K562 (cell line): ENCODE results near the gene SSU72. TPM values are rescaled to one million over a fixed set of nuclear protein-coding genes. Genes with fewer than 3 reads are reported as not detected.

ENCODE experiments used
- ATAC-seq: fragments of 200-7000 bp; cut with Tn5 transposase; 3 replicates; pipeline ENCODE4 v1.9.1; 2020; ENCODE audit warnings: moderate library complexity
- BruUV-seq: library from RNA; stranded (reverse); fragments of 400-500 nt; replicated peaks from 2 replicates; lab custom pipeline; 2021; lab: Mats Ljungman, UMichigan
- CTCF ChIA-PET: fragments of 300-600 bp; formaldehyde crosslinking; extraction: SDS; loops from one replicate; lab custom pipeline; 2021; ENCODE audit warnings: low intra/inter-chr PET ratio; lab: Yijun Ruan, JAX
- POLR2A ChIA-PET: fragments of 300-600, 350-650 bp; sonication (Branson Sonifier 250); formaldehyde crosslinking; extraction: SDS; loops from one replicate; lab custom pipeline; 2021; ENCODE audit warnings: antibody characterized with exemption, inconsistent platforms; lab: Yijun Ruan, JAX
- DNase-seq, 4 experiments: peaks; one replicate each; pipeline versions ENCODE4 v3.0.0 to v3.0.0-alpha.2; 2011 to 2018; ENCODE audit warnings: low spot score in 3 of 4, mixed read lengths in 3 of 4; ENCODE audit errors: extremely low read depth in 1 of 4
- FAIRE-seq: peaks from 2 replicates; lab custom pipeline; 2011; peaks lifted over from hg19 to GRCh38; lab: Jason Lieb, UNC
- H2AFZ ChIP-seq: 2 replicates; pipeline ENCODE4 v1.6.0; 2011; ENCODE audit warnings: low read depth, low read length, control low read depth, inconsistent platforms
- H3K27ac ChIP-seq: fragments of 200-600 bp; 3 replicates; pipeline ENCODE4 v1.8.0; 2011; ENCODE audit warnings: low read depth, mild to moderate bottlenecking, control low read depth, inconsistent platforms, low read length, moderate library complexity, mixed read lengths; ENCODE audit errors: extremely low read depth
- H3K27me3 ChIP-seq, 2 experiments: fragments of 300-600 bp in 1 of 2; 2 replicates in 1 of 2; 3 replicates in 1 of 2; pipeline versions ENCODE4 v1.6.0 to v1.8.0; 2011; ENCODE audit warnings: inconsistent platforms in 2 of 2, low read length in 2 of 2, mild to moderate bottlenecking in 1 of 2, mixed read lengths in 1 of 2, moderate library complexity in 1 of 2; ENCODE audit not compliant: control insufficient read depth in 2 of 2, insufficient read depth in 2 of 2
- H3K36me3 ChIP-seq: fragments of 300-600 bp; 3 replicates; pipeline ENCODE4 v1.8.0; 2011; ENCODE audit warnings: mild to moderate bottlenecking, low read length, inconsistent platforms; ENCODE audit not compliant: control insufficient read depth, insufficient read depth
- H3K4me1 ChIP-seq, 2 experiments: fragments of 200-600 bp in 1 of 2; replicated peaks in 1 of 2; 2 replicates in 1 of 2; 3 replicates in 1 of 2; pipeline versions ENCODE4 v1.5.1 to v1.8.0; 2011; ENCODE audit warnings: inconsistent platforms in 2 of 2, low read length in 2 of 2, mild to moderate bottlenecking in 1 of 2, mixed read lengths in 1 of 2, moderate library complexity in 1 of 2; ENCODE audit not compliant: control insufficient read depth in 2 of 2, insufficient read depth in 2 of 2
- H3K4me2 ChIP-seq: 2 replicates; pipeline ENCODE4 v1.6.1; 2011; ENCODE audit warnings: low read length, control low read depth, inconsistent platforms, mixed read lengths; ENCODE audit not compliant: insufficient read depth
- H3K4me3 ChIP-seq: fragments of 200-600 bp; sonication (generic), shearing (Covaris generic); 2 replicates; pipeline ENCODE4 v1.5.1; 2016; ENCODE audit warnings: control low read depth, inconsistent platforms
- H3K79me2 ChIP-seq: fragments of 200-600 bp; 3 replicates; pipeline ENCODE4 v1.8.0; 2011; ENCODE audit warnings: low read length, inconsistent platforms; ENCODE audit not compliant: control insufficient read depth, insufficient read depth
- H3K9ac ChIP-seq, 2 experiments: 2 replicates each; pipeline versions ENCODE4 v1.6.0 to v1.6.1; 2011; ENCODE audit warnings: low read depth in 2 of 2, low read length in 2 of 2, control low read depth in 1 of 2, inconsistent platforms in 1 of 2, mild to moderate bottlenecking in 1 of 2, mixed read lengths in 1 of 2; ENCODE audit not compliant: insufficient read depth in 1 of 2
- H3K9me1 ChIP-seq: one replicate; pipeline ENCODE4 v1.6.0; 2011; ENCODE audit warnings: inconsistent platforms, mild to moderate bottlenecking, low read length, moderate library complexity; ENCODE audit not compliant: control insufficient read depth, insufficient read depth
- H3K9me3 ChIP-seq: replicated peaks from 2 replicates; pipeline ENCODE4 v1.5.1; 2011; ENCODE audit warnings: low read depth, low read length, inconsistent platforms; ENCODE audit not compliant: control insufficient read depth, insufficient read depth
- H4K20me1 ChIP-seq: replicated peaks from 2 replicates; pipeline ENCODE4 v1.6.1; 2011; ENCODE audit warnings: low read length, inconsistent platforms, mixed read lengths; ENCODE audit not compliant: control insufficient read depth, insufficient read depth
- CBX2 ChIP-seq: fragments of 200-600 bp; sonication (generic); IDR thresholded peaks from one replicate; pipeline ENCODE4 v1.6.1; 2012; ENCODE audit warnings: mild to moderate bottlenecking, low read length, inconsistent platforms; ENCODE audit not compliant: insufficient read depth, poor library complexity, severe bottlenecking
- CREBBP ChIP-seq: IDR thresholded peaks from one replicate; pipeline ENCODE4 v1.6.1; 2012; ENCODE audit warnings: low read depth, mild to moderate bottlenecking, control low read depth, inconsistent platforms, low read length
- DPF2 ChIP-seq: fragments of 450-650 bp; IDR thresholded peaks from 2 replicates; pipeline ENCODE4 v1.6.1; 2016
- ELF4 ChIP-seq: fragments of 450-650 bp; formaldehyde crosslinking; IDR thresholded peaks from 2 replicates; pipeline ENCODE4 v1.4.0; 2022; ENCODE audit warnings: missing genetic modification characterization
- KLF1 ChIP-seq: fragments of 450-650 bp; IDR thresholded peaks from 2 replicates; pipeline ENCODE4 v1.6.1; 2016; ENCODE audit warnings: missing genetic modification characterization, missing compliant biosample characterization
- KLF16 ChIP-seq: IDR thresholded peaks from 2 replicates; pipeline ENCODE4 v1.6.1; 2016; ENCODE audit warnings: antibody characterized with exemption
- POLR2A ChIP-seq: fragments of 450-650 bp; conservative IDR thresholded peaks from 2 replicates; pipeline ENCODE4 v1.6.1; 2016
- POLR2B ChIP-seq: fragments of 450-650 bp; IDR thresholded peaks from 2 replicates; pipeline ENCODE4 v1.6.1; 2018; ENCODE audit warnings: low read depth; ENCODE audit not compliant: partially characterized antibody
- POLR2G ChIP-seq: fragments of 200-400 bp; formaldehyde crosslinking; IDR thresholded peaks from 2 replicates; pipeline ENCODE4 v1.6.1; 2017; ENCODE audit warnings: low read depth, mild to moderate bottlenecking, antibody characterized with exemption, low read length, moderate library complexity
- RB1 ChIP-seq: fragments of 450-650 bp; IDR thresholded peaks from 2 replicates; pipeline ENCODE4 v1.6.1; 2017; ENCODE audit warnings: low read depth, mild to moderate bottlenecking
- RBFOX2 ChIP-seq: fragments of 200-400 bp; formaldehyde crosslinking; IDR thresholded peaks from 2 replicates; pipeline ENCODE4 v1.6.1; 2017; ENCODE audit warnings: low read depth, mild to moderate bottlenecking, low read length, moderate library complexity
- ZNF239 ChIP-seq: fragments of 250-450 bp; sonication (Bioruptor Pico); IDR thresholded peaks from 2 replicates; pipeline ENCODE4 v1.4.0; 2020; ENCODE audit warnings: mild to moderate bottlenecking
- ZNF24 ChIP-seq: fragments of 450-650 bp; IDR thresholded peaks from 2 replicates; pipeline ENCODE4 v1.6.1; 2016
- ZNF830 ChIP-seq: fragments of 250-450 bp; sonication (Bioruptor Pico); IDR thresholded peaks from 2 replicates; pipeline ENCODE4 v1.5.0; 2021; ENCODE audit warnings: mild to moderate bottlenecking
- WGBS: fragments of 100-300 bp; shearing (Covaris generic); methylation state at CpG from one replicate; pipeline ENCODE4 v1.1.6; 2016; ENCODE audit warnings: low coverage, mixed read lengths; ENCODE audit not compliant: insufficient coverage; ENCODE audit errors: missing lambda C conversion rate; 5-methylcytosine and 5-hydroxymethylcytosine counted together
- in situ Hi-C: fragments of 300-500 bp; cut with MboI; formaldehyde crosslinking; loops from 4 replicates; pipeline ENCODE4 v1.15.0; 2018; ENCODE audit warnings: inconsistent platforms, mixed read lengths
- intact Hi-C: fragments of 100-400 bp; cut with micrococcal nuclease; formaldehyde crosslinking; loops from 2 replicates; pipeline ENCODE4 v1.14.2; 2022
- polyA plus RNA-seq, 8 experiments: library from polyadenylated mRNA; depleted of rRNA in 4 of 8; stranded (reverse) in 5 of 8; unstranded in 3 of 8; fragments of >200 nt; fragmentation: Nextera tagmentation in 2 of 8; fragmentation: Illumina TruSeq in 1 of 8; extraction: Ambion mirVana in 2 of 8; extraction: Trizol in 1 of 8; gene quantifications; 2 replicates each; pipeline versions ENCODE4 v1.2.1 to v1.2.3, GENCODE V29; 2011 to 2014; ENCODE audit warnings: inconsistent platforms in 1 of 8, missing spikeins in 1 of 8
- total RNA-seq, 7 experiments: library from RNA; depleted of rRNA in 6 of 7; stranded (reverse); fragments of >200 nt in 6 of 7; fragmentation: Illumina TruSeq in 2 of 7; extraction: Trizol in 2 of 7; gene quantifications; 2 replicates each; pipeline versions ENCODE4 v1.2.1 to v1.2.3, GENCODE V29; 2011 to 2021; ENCODE audit warnings: low replicate concordance in 1 of 7
- TF ChIP-seq, protein P1 (sequence below), 2 experiments: IDR thresholded peaks; 2 replicates each; pipeline ENCODE4 v1.6.1; 2011; ENCODE audit warnings: borderline replicate concordance in 1 of 2, control low read depth in 1 of 2, low read depth in 1 of 2, low read length in 1 of 2, mild to moderate bottlenecking in 1 of 2, mixed read lengths in 1 of 2, moderate library complexity in 1 of 2; ENCODE audit not compliant: insufficient read depth in 1 of 2, insufficient read length in 1 of 2, poor library complexity in 1 of 2, severe bottlenecking in 1 of 2; ENCODE audit errors: extremely low read depth in 1 of 2

The SSU72 gene
- total and polyA plus RNA-seq, 9 of the 15 experiments (the other 6 are each of a cell fraction or from before 2014, with no cell fraction given): 70.8 to 201 (median 94.6) TPM

DNA sequence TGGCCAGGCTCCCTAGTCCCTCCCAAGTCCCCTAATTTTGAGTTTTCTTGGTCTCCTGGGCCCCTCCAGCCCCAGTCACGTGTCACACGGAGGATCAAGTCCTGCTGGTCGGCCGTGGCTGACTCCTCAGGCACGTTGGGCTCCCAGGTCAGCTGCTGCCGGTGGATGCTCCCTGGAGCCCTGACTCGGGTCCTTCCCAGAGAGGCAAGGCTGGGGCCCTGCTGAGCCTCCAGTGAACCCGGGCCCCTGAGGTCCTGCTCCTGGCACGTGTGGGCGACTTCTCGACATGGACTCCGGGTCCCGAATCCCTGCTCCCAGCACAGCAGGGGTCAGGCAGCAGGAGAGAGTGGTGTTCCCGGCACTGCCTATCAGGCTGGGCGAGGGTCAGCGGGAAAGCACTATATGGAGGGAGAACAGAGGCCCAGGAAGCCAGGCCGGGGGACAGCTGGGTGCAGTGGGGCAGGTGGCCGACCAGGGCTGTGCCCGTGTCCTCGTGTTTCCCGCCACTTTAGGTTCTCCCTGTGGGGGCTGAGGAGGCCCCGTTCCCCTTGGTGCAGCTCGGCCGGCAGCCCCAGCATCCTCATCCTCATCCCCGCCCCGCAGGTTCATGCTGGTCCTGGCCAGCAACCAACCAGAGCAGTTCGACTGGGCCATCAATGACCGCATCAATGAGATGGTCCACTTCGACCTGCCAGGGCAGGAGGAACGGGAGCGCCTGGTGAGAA, 47.4 kb downstream of the SSU72 start:
- Histone ChIP-seq H3K9ac (no peak overlapping the region; a peak in 1 of 4 replicates), H3K9me3 (peaks cover 20% of the 10 kb centered on the region), H3K4me2 (no peak overlapping the region), H3K4me3 (no peak overlapping the region), H4K20me1 (no peaks in the 10 kb centered on the region), H2AFZ (no peak overlapping the region), H3K27ac (no peak overlapping the region), H3K36me3 (peaks cover 69% of the 10 kb centered on the region; the same call in 2 of the 3 replicates), H3K27me3 (no peaks in the 10 kb centered on the region), H3K79me2 (no peaks in the 10 kb centered on the region), H3K9me1 (no peaks in the 10 kb centered on the region), H3K4me1 (no peaks in the 10 kb centered on the region; a peak in 2 of 5 replicates)
- ChIA-PET POLR2A (no interaction called here), CTCF (no interaction called here)
- in situ Hi-C loops: no loop called here
- peak in 1 of 4 experiments; percentile 9 for DNase-seq
- no TSS peak for BruUV-seq
- ATAC-seq: no peak
- WGBS: 96% methylated on average over 28 of the region's 31 CpGs
- no peak for FAIRE-seq
- TF ChIP-seq DPF2: no peak
- TF ChIP-seq KLF1 (tag): no peak
- TF ChIP-seq RBFOX2: peak; percentile 46; the same call in 1 of the 2 replicates
- no peak for TF ChIP-seq CBX2
- peak; percentile 41; the same call in 1 of the 2 replicates for TF ChIP-seq POLR2G
- TF ChIP-seq ZNF24: no peak
- TF ChIP-seq RB1: no peak
- TF ChIP-seq POLR2A: 0 out of 2 replicates have a peak, but pooled peaks have one; percentile 34
- TF ChIP-seq POLR2B: no peak
- TF ChIP-seq ZNF239 (CRISPR knock-in tag): no peak
- TF ChIP-seq ZNF830: no peak
- no peak for TF ChIP-seq CREBBP
- TF ChIP-seq ELF4 (CRISPR knock-in tag): no peak
- no peak for TF ChIP-seq KLF16
- TF ChIP-seq, protein P1, sequence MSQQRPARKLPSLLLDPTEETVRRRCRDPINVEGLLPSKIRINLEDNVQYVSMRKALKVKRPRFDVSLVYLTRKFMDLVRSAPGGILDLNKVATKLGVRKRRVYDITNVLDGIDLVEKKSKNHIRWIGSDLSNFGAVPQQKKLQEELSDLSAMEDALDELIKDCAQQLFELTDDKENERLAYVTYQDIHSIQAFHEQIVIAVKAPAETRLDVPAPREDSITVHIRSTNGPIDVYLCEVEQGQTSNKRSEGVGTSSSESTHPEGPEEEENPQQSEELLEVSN (IDR thresholded peaks at IDR 0.05; ENCODE audit: borderline replicate concordance in 1 of 2, extremely low read depth in 1 of 2, insufficient read depth in 1 of 2, insufficient read length in 1 of 2, low read depth in 1 of 2, low read length in 1 of 2, poor library complexity in 1 of 2, severe bottlenecking in 1 of 2): peak in 1 of 2 experiments; percentile 57
- intact Hi-C loops: no loop called here
